DMS153 treated with DMSO at 0.1 percent for 48 hours (cell line): ENCODE measurements around the gene CCDC141.
"Not testable (repeated sequence)": the region's sequence is repeated elsewhere in the genome, so short reads cannot be mapped to it uniquely, and the experiment has no call there.

Experiments used
- DNase-seq: peaks from one replicate; lab custom pipeline; 2025; ENCODE audit not compliant: unreplicated experiment; lab: John Stamatoyannopoulos, UW

Gene CCDC141

GRCh38 chr2:178982652-178983051, 67.3 kb downstream of the CCDC141 start:
- not testable (repeated sequence) for DNase-seq

GRCh38 chr2:178980815-178981214, 69.1 kb downstream of the CCDC141 start:
- DNase-seq = no peak

- DNase-seq = no peak
Measured at GRCh38 chr2:178978667-178979066, 71.3 kb downstream of the CCDC141 start.

GRCh38 chr2:178976351-178976750, 73.6 kb downstream of the CCDC141 start:
- DNase-seq = no peak

- no peak for DNase-seq
Measured at GRCh38 chr2:178962805-178963433, 87.0 kb downstream of the CCDC141 start.

GRCh38 chr2:178962152-178962551, 87.8 kb downstream of the CCDC141 start:
- DNase-seq = no peak

- no peak for DNase-seq
Measured at GRCh38 chr2:178954049-178954448, 95.9 kb downstream of the CCDC141 start.

GRCh38 chr2:178951266-178952006, 98.5 kb downstream of the CCDC141 start:
- no peak for DNase-seq

- DNase-seq = no peak
Measured at GRCh38 chr2:178949584-178949983, 100.4 kb downstream of the CCDC141 start.

GRCh38 chr2:178949151-178949550, 100.8 kb downstream of the CCDC141 start:
- no peak for DNase-seq

- no peak for DNase-seq
Measured at GRCh38 chr2:178947006-178947405, 102.9 kb downstream of the CCDC141 start.

GRCh38 chr2:178946494-178946893, 103.4 kb downstream of the CCDC141 start:
- DNase-seq = no peak

- no peak for DNase-seq
Measured at GRCh38 chr2:178943745-178944144, 106.2 kb downstream of the CCDC141 start.

GRCh38 chr2:178934571-178934970, 115.4 kb downstream of the CCDC141 start:
- DNase-seq = no peak

- no peak for DNase-seq
Measured at GRCh38 chr2:178933493-178933892, 116.4 kb downstream of the CCDC141 start.

- no peak for DNase-seq
Measured at GRCh38 chr2:178928077-178928476, 121.9 kb downstream of the CCDC141 start.

GRCh38 chr2:178927173-178927572, 122.8 kb downstream of the CCDC141 start:
- no peak for DNase-seq

GRCh38 chr2:178924817-178925216, 125.1 kb downstream of the CCDC141 start:
- DNase-seq = no peak

- DNase-seq = no peak
Measured at GRCh38 chr2:178923546-178923945, 126.4 kb downstream of the CCDC141 start.

GRCh38 chr2:178920916-178921513, 128.9 kb downstream of the CCDC141 start:
- no peak for DNase-seq

GRCh38 chr2:178917555-178917954, 132.4 kb downstream of the CCDC141 start:
- no peak for DNase-seq
